GM21447 (cell line): ENCODE results near the gene GJD3.

Experiments used
- ATAC-seq: cut with Tn5 transposase; IDR thresholded peaks from one replicate; pipeline ENCODE4 v1.9.1; 2021; ENCODE audit not compliant: unreplicated experiment

GJD3 gene

DNA sequence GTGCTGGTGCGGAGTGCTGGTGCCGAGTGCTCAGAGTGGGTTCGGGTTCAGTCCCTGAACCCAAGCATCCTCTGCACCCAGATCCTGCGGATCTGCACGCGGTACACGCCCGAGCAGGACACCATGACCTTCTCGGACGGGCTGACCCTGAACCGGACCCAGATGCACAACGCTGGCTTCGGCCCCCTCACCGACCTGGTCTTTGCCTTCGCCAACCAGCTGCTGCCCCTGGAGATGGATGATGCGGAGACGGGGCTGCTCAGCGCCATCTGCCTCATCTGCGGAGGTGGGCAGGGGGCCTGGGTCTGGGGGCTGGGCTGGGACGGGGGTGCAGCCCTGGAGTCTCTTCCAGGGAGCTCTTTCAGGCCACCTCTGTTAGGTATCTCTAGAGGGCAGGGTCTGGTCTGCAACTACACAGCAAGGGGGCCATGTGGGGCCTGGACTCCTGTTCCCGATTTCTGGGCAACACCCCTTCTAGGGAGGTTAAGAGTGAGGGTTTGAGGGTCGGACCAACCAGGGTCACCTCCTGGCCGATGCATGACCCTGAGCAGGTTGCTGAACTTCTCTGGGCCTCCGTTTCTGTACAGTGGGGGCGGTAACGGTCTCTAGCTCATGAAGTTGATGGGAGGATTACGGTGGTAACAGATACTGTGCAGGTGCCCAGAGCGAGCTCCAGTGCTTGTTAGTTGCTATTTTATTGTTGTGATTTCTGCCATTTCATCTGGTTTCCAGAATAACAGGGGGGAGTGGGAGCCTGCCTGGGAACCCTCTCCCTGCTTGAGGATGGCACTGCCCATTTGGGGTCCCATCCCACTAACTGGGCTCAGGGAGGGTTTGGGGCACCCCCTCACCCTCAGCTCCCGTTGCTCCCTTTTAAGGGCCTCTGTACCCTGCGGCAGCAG is 10.1 kb downstream of the GJD3 start:
- ATAC-seq = no peak

DNA sequence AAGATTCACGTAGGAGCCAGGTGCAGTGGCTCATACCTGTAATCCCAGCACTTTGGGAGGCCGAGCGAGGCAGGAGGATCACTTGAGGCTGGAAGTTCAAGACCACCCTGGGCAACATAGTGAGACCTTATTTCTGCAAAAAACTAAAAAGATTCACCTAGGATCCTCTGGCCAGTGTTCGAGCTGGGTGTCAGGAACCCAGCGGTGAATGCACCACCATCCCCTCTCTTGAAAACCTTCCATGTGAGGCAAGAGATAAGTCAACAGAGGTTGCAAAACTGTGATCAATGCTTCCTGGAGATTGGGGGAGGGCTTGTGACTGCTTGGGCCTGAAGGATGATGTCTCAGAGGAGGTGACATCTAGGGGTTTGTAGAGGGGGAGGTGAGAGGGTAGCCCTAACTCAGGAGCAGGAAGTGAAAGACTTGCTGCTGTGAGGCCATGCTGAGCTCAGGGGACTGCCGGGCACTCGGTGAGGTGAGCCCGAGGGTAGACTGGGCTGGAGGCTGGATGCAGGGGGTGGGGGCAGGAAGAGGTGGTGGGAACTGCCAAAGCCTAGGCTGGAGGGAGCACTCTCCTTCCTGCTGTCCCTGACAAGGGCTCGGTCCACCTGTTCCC is 11.7 kb downstream of the GJD3 start:
- ATAC-seq = no peak

DNA sequence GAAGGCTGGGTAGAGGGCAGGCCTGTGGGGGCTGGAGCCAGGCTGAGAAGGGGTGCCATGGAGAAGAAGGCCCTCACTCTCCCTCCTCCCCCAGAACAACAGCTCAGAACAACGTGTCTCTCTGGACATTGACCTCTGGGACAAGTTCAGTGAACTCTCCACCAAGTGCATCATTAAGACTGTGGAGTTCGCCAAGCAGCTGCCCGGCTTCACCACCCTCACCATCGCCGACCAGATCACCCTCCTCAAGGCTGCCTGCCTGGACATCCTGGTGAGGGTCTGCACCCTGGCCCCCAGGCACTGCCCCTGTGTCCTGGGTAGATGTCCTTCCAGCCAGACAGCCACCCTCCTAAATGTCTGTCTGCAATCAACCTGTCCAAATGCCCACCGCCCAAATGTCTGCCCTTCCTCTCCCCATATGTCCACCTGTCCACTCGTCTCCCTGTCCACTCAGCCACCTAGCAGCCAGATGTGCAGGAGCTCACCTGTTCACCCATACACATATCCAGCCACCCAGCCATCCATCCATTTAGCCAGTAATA is 12.2 kb downstream of the GJD3 start:
- ATAC-seq = no peak

DNA sequence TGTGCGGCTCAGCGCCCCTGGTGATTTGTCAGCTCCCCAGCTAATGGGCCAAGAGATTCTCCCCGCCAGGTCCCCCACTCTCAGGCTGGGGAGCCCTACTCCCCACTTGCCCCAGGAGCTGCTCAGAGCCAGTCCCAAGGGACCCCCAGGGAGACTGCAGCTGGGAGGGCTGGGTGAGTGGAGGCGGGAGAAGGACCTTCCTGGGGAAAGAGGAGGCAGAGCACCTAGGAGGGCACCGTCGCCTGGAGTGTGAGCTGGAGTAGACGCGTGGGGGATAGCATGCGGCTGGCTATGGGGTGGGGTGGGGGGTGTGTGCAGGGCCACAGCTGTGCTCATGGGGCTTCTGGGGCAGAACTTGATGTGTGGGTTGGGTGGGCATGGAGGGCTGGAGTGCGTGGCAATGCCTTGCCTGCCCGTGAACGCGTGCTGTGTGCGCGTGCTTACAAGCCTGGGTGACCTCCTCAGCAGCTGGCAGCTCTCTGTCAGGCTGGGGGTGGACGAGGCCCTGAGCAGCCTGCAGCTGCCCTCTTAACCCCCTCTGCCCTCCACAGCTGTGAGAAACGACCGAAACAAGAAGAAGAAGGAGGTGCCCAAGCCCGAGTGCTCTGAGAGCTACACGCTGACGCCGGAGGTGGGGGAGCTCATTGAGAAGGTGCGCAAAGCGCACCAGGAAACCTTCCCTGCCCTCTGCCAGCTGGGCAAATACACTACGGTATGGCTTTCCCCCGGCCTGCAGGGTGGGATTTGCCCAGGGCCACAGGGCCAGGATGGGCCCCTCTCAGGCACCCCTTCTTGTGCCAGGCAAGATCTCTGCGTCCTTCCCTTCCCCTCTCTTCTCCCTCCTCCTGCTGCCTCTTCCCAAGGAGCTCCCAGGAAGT is 12.9 kb downstream of the GJD3 start:
- ATAC-seq = no peak

DNA sequence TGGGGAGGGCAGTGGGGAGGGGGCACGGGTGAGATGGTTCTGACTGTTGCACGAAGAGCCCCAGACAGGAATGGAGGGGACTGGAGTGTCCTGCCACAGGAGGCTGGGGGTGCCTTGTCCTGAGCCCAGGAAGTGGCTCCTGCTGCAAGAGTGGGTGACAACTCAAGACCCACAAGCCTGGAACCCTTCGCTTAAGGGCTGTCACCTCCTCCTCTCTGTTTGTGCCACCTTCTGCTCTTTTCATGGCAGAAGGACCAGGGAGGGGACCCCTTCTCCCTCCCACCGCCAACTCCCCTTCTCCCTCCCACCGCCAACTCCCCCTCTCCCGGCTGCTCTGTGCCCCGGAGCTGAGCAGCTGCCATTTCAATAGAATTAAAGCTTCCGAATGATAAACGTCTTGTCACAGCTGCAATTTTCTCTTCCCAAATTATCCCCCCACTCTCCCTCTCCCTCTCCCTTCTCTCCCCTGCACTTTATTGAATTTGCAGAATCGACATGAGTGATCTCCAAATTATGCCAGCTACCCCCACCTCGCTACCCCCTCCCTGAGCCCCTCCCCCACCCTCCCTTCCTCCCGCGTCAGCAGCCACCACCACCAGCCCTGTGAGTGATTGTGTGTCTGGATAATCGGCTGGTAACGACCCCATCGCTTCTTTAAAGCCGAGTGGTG is 13.7 kb downstream of the GJD3 start:
- no peak for ATAC-seq

DNA sequence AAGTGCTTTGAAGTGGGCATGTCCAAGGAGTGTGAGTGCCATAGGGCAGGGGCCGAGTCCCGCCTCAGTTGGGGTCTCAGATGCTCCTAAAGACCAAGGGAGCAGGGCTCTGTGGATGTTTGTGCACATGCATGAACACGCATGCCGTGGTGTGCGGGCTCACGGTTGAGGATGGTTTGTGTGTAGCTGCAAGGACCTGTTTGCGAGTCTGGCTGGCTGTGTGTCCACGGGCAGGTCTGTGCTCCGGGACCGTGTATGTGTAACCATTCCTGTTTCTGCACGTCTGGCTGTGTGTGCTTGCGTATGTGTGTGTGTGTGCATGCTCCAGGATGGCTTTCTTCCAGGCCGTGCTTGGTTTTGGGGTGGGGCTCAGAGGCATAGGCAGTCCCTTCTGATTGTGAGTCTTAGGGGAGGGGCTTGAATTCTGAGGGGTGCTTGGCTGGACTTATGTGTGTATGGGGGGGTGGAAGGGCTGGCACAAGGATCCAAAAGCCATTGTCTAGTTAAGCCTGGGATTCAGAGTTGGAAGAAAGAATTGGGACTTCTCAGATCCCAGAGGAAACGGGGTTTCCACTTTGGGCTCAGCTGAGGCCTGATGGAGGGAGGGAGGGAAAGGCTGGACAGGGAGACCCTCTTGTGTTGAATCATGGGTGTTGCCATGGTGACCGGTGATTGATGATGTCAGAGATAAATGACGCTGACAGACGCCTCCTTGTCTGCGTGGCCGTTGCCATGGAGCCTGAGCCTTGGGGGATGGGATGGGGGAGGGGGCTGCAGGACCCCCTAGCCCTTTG is 14.4 kb downstream of the GJD3 start:
- ATAC-seq = no peak

DNA sequence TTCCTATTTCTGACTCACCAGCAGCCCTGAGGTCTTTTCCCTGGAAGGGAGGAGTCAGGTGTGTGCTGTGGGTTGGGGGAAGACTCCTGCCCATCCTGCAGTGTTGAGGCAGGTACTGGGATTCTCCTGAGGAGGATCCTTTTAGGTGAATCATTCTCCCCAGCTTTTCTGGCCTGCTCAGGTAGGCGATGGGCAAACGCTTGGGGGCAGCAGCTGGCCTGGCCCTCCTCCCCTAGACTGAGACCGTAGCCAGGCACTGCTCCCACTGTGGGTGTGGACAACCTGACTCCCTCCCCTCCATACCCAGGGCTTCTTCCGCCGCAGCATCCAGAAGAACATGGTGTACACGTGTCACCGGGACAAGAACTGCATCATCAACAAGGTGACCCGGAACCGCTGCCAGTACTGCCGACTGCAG is 15.1 kb downstream of the GJD3 start:
- ATAC-seq = no peak

DNA sequence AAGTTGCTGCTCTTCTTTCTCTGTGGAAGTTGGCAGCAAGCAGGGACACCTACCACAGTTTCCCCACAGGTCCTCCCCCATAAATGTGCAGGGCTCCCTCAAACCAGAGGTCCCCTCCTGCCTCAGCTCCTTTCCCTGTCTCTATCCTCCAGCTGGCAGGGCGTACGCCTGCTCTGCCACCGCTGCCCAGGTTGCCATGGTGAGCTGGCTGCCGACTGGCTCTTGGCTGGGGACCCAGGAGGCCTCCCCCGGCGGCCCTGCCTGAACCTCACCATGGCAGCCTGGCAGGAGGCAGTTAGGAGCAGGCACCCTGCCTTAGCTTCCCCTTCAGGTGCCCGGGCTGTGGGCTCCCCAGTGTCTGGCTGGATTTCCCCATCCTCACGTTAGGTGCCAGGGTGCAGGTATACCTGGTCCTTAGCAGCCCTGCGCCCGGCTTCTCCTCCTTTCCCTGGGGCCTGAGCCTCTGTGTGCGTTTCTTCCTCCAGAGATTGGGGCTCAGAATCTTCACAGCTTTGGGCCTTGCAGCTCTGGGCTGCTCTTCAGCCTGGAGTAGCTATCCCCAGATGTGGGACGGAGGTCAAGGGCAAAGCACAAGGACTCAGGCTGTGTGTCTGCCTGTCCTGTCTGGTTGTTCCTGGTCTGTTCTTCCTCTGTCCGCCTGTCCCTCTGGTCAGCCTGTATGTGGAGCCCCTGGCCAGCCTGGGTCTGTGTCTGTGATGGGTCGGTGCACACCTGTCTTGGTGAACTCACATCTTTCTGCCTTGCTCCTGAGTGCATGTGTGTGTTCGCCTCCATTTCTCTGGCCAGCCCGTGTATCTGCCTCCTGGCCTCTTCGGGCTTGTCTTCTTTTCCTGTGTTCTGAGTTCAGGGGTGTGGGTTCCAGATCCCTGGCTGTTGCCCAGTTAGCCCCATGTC is 15.7 kb downstream of the GJD3 start:
- no peak for ATAC-seq

DNA sequence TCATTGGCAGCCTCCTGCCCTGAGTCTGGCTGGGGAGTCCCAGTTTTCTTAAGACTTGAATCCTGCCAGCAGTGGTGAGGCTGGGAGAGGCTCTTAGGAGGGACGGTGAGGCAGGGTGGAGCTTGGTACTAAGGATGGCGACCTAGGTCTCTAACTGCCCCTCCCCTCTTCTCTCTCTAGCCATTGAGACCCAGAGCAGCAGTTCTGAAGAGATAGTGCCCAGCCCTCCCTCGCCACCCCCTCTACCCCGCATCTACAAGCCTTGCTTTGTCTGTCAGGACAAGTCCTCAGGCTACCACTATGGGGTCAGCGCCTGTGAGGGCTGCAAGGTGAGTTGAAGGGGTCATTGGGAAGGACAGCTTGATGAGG is 16.4 kb downstream of the GJD3 start:
- no peak for ATAC-seq

DNA sequence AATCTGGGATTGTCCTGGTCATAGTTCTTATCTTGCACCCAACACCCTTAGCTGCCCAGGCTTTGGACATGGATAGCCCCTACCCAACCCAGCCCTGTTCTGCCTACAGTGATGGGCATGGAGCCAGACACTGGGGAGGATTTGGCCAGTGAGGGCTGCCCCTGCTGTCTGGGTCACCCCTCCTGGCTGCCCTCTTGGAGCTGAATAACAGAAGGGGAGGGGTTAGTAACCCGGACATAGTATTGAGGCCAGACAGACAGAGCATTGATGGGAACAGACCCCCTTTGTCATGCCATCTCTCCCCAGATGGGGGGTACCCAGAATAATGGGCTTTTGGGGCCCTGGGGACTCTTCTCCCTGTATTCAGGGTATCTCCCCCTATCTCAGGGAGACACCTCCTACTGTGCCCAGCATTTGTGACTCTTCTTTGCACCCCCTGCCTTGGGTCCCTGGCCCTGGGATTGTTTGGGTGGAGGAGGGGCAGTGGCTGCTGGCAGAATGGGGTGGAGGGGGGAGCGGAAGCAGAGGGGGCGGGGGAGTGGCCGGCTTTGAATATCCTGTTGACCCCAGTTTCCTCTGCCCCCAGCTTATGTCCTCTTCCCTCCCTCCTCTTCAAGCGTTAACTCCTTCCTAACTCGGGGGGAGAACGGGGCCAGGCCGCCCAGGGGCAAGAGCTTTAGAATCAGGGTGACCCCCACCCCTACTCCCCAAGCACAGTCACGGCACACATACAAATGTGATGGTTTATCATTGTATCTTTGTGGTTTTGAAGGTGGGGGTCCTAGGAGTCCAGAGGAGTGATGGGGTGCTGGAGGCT is 17.0 kb downstream of the GJD3 start:
- no peak for ATAC-seq

DNA sequence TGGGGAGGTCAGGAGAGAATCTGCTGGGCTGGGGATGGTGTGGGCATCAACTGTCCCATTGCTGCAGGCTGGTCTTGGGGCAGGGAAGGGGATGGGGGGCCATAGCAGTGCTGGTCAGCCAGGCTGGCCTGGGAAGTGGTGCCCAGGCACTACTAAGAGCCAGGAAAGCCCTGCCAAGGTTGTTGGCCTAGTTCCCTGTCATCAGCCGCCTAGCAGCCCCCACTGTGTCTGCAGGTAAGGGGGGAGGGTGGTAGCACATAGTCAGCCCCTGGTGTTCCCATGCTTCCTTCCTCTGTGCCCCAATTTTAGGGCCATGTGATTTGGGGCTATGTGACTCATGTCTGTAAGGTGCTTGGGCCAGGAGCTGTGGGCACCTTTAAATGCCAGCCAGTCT is 17.8 kb downstream of the GJD3 start:
- no peak for ATAC-seq

DNA sequence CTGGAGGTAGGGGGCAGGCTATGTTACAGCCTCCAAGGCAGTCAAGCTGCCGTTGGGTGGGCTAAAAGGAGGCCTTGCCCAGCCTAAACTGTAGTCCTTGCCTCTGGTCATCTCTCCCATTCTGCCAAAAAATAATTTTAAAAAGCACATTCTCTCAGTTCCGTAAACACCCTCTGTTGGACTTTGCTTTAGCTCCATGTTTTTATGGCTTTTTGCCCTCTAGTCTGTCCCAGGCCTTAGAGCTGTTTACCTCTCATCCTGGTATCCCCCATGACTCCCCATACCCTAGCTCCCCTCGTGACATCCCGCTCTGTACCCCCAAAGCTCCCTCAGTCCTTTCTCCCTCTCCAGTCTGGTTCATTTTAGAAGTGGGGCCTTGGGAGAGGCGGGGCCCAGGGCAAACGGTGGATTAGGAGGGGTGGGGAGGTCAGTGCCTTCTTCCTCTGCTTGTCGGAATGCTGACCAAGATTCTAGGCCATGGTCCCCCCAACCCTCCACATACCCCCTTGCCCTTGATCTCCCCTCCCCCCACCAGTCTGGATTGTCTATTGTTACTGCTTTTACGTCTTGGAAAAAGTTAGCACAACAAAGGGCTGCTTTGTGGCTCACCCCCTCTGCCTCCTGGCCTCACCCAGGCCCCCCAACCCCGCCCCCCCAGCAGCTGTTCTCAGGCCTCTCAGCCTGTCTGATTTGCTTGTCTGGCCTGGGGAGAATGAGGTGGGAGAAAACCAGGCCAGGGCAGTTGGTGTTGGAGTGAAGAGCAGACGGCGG is 18.4 kb downstream of the GJD3 start:
- no peak for ATAC-seq

DNA sequence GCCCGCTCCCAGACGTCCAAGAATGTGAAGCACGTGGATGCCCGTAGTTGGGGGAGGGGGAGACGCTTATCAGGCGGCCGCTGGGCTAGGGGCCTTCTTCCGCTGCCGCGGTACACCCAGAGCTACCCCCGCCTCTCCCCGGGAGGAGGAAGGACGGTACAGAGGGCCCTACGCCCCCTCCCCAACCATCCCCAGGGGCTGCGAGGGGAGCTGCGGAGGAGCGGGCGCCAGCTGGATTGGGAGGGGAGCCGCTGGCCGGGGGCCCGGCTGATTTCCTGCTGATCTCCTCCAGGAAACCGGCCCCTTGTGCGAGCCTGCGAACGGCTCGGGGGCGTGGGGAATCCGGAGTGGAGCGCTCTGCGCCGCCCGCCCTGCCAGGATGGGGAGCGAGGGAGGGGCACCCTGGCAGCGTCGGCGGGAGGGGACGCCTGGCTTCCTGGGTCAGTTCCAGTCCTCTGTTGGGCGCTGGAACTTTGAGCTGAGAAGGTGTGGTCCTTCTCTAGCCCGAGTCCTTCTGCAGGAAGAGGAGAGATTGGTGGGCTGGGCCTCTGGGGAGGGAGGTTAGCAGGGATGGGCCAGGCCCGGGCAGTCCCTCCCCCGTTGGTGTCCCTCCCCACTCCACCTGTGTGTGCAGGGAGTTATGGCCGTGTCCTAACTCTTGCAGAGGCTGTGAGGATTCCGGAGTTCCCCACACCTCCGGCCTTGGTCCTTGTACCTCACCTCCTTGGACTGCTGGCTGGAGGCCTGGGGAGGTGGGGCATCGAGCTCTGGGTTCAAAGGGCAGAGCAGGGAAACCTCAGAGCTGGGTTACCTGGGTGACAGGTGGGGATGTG is 19.2 kb downstream of the GJD3 start:
- ATAC-seq = no peak

DNA sequence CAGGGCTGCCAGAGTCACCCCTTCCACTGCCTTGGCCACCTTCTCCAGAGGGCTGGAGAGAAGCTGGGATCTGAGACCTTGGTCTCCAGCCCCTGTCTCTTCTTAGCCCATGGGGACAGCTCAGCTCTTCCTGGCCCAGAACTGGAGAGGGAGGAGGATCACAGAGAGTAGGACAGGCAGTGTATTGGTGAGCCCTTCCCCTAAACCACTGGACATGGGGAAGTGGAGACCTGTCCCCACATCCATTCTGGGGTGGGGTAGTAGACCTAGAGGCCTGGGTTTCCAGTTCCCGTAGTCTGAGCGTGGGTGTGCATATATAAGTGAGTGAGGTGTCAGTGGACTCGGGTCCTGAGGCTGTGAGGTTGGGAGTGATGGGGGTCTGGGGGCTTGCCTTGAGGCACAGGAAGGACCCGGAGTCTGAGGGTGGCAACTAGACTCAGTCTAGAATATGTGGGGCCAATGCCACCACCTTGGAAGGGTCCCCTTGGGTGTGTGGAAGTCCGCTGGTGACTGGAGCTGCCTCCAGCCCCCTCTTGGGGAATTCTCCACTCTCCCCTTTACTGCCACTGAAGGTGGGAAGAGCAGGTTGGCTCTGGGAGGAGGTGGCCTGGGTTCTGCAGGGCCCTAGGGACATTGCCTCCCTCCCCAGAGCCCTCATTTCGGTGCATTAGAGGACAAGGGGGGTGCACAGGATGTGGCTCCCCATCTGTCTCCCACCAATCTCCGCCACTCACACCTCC is 19.9 kb downstream of the GJD3 start:
- no peak for ATAC-seq

DNA sequence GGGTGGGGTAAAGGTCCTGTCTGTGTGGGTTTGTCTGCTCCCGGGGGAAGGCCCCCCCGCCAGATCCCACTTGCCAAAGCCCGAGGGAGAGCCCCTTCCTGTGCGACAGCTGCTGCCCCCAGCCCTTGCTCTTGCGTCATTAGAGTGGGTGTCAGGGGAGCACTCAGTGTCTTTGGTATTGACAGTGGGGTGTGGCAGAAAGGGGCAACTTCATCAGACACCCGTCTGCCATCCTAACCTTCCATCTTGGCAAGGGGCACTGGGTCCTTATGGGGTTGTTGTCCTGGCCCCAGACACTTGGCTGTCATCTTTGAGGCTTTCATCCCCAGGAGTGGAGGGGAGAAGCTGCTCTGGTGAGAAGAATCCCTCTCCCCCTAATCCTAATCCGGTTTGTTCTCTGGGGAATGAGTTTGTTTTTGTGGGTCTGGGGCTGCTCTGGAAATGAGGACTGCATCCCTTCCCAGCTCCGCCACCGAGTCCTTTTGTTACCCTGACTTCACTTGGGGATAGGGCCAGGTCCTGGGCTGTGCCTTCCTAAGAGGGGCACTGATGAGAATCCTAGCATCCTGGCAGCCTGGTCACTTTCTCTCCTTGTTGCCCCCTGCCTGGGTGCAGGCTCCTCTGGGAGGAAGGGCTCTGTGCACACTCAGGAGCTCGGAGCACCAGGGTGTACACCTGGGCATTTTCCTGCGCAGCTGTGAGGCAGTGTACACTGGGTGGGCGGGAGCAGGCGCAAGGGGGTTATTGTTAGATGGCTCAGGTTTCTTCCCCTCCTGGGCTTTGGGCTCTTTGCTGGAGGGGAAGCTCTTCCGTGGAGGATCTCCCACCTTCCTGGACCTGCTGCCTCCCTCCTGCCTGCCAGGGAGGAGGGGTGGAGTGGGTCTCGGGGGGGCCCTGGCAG is 21.1 kb downstream of the GJD3 start:
- ATAC-seq = no peak
